ENCODE measurements around the gene NTM. TPM values are rescaled to one million over a fixed set of nuclear protein-coding genes. Genes with fewer than 3 reads are reported as not detected.

NTM gene
- total and polyA plus RNA-seq, 5 donors, result 35.0 to 148 (median 88.2) TPM

DNA sequence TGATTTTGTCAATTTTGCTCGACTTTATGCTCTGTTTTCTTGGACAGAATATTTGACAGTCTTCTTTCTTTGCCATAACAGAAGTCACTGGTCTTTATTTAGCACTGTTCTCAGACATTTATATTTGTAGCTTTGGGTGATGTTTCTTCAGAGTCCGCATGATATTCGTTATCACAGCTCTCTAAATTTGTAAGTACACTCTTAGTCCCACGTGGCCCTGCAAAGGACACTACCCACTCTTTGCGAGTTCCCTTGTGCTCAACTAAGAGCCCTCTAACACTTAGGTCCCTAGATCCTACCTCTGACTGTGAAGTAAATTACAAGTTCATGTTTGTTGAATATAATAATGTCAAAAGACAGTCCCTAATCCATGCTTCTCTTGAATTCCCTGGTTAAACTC is 651.9 kb downstream of the NTM start:
- Histone ChIP-seq H3K4me1 (ENCODE audit: control insufficient read depth, insufficient read depth, low read length) (peaks cover 4% of the 10 kb centered on the region), H3K27ac (ENCODE audit: low read length) (peak overlapping the region; percentile 79), H3K4me3 (ENCODE audit: low read length) (no peak overlapping the region), H3K9me3 (ENCODE audit: control insufficient read depth, low read length) (no peaks in the 10 kb centered on the region), H3K27me3 (ENCODE audit: control insufficient read depth, insufficient read depth) (no peaks in the 10 kb centered on the region)
- no peak for DNase-seq
- 37% methylated on average over 5 of the region's 5 CpGs for WGBS
- ATAC-seq, result peak; percentile 74 to 82
- intact Hi-C loops (cut with DNase I), result loop anchor here in 2 of 4 donors (10.0 kb wide), 2 partner anchors 107 to 117 kb away; no protein-coding TSS in a partner anchor

DNA sequence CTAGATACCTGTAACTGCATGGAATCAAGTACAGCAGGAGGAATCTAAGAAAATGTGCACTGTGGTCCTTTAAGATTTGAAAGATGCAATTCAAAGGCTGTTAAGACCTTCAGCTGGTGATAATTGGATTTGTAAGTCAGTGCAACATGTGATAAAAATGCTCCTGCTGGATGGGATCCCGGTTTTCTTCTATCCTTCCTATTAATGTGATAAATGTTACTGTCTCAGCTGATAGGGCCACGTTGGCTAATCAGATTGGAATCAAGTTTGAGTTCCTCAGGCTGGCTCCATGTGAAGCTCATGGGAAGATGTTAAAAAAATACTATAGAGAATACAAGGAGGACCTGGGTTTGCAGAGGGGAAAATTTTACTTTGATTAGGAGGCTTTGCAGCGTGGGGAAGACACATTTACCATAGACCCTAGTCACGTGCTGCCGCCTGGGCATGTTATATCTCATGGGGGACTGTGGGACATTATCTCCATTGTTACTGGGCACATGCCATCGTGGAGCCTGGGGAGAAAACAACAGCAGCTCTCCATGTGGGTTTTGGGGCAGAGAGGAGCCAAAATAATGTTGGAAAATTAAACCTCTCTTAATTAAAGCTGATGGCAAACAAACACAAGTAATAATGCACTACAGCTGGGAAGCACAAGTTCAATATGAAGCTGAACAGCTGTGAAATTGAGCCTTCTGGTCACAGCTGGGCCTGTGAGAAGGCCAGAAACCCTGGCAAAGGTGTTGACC is 652.5 kb downstream of the NTM start:
- no peak for ATAC-seq
- Histone ChIP-seq H3K4me1 (ENCODE audit: control insufficient read depth, insufficient read depth, low read length) (peaks cover 4% of the 10 kb centered on the region), H3K9me3 (ENCODE audit: control insufficient read depth, low read length) (no peaks in the 10 kb centered on the region), H3K27ac (ENCODE audit: low read length) (peak overlapping the region; percentile 79), H3K27me3 (ENCODE audit: control insufficient read depth, insufficient read depth) (no peaks in the 10 kb centered on the region), H3K4me3 (ENCODE audit: low read length) (no peak overlapping the region)
- intact Hi-C loops (cut with DNase I), result loop anchor here in 2 of 4 donors (10.0 kb wide), 2 partner anchors 108 to 118 kb away; no protein-coding TSS in a partner anchor
- 29% methylated on average over 6 of the region's 6 CpGs for WGBS
- DNase-seq, result peak in 1 of 3 donors; percentile 41

DNA sequence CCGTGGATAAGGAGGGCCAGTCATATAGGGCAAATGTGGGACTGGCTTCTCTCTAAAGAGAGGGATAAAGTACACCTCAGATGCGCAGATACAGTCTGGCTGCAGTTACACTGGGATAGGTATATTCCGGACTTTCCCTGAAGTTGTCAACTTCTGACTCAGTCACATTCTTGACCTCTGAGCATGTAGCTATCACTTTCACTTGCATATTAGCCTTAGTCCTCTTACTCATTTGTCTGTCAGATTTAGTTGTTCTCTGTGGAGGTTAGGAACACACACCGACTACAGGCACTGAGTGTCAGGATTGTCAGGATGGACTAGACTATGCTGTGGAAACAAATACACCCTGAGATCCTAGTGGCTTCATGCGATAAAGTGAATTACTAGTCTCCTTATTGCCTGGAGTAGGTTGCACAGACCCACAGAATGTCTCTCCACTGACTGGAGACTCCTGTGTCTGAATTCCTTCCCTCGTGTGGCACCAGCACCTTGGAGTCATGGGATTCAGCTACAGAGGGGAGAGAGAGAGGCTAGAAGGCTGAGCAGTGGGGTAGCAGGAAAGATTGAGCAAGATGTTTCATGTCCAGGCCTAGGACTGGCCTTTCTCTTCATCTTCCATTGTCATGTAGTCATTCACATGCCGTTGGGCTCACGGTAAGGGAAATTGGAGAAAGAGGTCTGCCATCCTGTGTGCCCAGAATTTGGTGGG is 654.3 kb downstream of the NTM start:
- Histone ChIP-seq H3K27me3 (ENCODE audit: control insufficient read depth, insufficient read depth) (no peaks in the 10 kb centered on the region), H3K9me3 (ENCODE audit: control insufficient read depth, low read length) (no peaks in the 10 kb centered on the region), H3K4me1 (ENCODE audit: control insufficient read depth, insufficient read depth, low read length) (peaks cover 4% of the 10 kb centered on the region), H3K27ac (ENCODE audit: low read length) (peak overlapping the region; percentile 84), H3K4me3 (ENCODE audit: low read length) (no peak overlapping the region)
- WGBS, result 79% methylated on average over 8 of the region's 8 CpGs
- ATAC-seq (peak; percentile 12 to 58), DNase-seq (no peak)
- intact Hi-C loops (cut with DNase I), result loop anchor here in 3 of 4 donors (5.0 to 10.0 kb wide), 3 partner anchors 110 to 120 kb away; no protein-coding TSS in a partner anchor

DNA sequence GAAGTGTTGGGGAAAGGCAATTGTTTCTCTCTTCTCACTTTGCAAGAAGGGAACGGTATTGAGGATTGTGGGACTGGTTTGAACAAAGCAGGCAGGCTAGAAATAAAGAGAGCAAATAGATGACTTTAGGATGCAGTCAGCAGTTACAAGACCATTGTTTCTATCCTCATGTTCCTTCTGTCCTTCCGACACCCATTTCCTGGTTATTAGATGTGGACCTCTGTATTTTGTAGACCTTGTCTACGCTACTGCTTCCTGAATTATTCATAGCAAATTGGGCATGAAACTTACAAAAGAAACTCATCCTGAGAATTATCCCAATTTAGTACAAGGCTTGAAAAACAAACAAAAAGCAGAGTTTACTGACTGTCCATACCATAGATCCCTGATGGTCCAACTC is 656.3 kb downstream of the NTM start:
- Histone ChIP-seq H3K9me3 (ENCODE audit: control insufficient read depth, low read length) (no peaks in the 10 kb centered on the region), H3K27me3 (ENCODE audit: control insufficient read depth, insufficient read depth) (no peaks in the 10 kb centered on the region), H3K4me1 (ENCODE audit: control insufficient read depth, insufficient read depth, low read length) (peaks cover 2% of the 10 kb centered on the region), H3K4me3 (ENCODE audit: low read length) (no peak overlapping the region), H3K27ac (ENCODE audit: low read length) (no peak overlapping the region)
- ATAC-seq, result no peak
- 71% methylated on average over 3 of the region's 3 CpGs for WGBS
- intact Hi-C loops (cut with DNase I), result loop anchor here in 3 of 4 donors (5.0 to 10.0 kb wide), 3 partner anchors 112 to 122 kb away; no protein-coding TSS in a partner anchor
- DNase-seq, result no peak

DNA sequence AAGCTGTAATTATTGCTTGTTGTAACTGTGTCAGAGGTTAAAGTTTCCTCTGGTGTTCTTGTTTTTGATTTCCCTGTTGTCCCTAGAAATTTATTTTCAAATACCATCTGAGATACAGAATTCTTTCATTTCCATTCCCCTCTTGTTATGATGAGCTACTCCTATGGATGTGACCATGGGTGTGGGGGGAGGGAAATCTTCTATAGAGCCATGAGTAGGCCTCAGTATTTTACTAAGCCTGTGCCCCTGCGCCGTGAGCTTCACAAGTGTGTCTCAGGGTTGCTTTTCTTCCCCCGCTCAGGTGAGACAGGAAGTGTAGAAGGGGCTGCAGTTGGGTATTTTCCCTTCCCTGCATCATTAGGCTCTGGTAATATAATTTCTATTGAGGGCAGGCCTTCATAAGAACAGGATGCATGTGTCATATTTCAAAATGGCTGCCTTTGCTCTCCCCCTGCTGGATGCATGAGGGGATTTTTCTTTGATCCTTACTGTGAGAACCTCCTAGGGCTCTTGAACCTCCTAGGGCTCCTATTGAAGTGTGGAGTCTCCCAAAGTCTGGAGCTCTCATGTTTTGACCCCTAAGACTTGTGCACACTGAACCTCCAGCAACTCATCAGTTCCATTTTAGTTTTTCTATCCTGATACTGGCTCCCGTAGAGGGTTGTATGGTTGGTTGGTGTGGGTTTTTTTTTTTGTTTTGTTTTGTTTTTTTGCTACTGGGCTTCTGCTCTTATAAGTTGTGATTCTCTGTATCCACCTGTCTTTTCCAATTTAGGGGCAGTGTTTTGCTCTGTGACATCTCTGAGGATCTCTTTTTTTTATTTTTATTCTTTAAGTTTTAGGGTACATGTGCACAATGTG is 658.2 kb downstream of the NTM start:
- Histone ChIP-seq H3K9me3 (ENCODE audit: control insufficient read depth, low read length) (no peaks in the 10 kb centered on the region), H3K27ac (ENCODE audit: low read length) (peak overlapping the region; percentile 33), H3K27me3 (ENCODE audit: control insufficient read depth, insufficient read depth) (no peaks in the 10 kb centered on the region), H3K4me1 (ENCODE audit: control insufficient read depth, insufficient read depth, low read length) (no peaks in the 10 kb centered on the region), H3K4me3 (ENCODE audit: low read length) (no peak overlapping the region)
- DNase-seq (peak; percentile 23 to 62 (median 42)), ATAC-seq (peak; percentile 66 to 72)
- 91% methylated on average over 4 of the region's 4 CpGs for WGBS
- intact Hi-C loops (cut with DNase I), result loop anchor here in 3 of 4 donors (5.0 to 10.0 kb wide), 3 partner anchors 114 to 124 kb away; no protein-coding TSS in a partner anchor

DNA sequence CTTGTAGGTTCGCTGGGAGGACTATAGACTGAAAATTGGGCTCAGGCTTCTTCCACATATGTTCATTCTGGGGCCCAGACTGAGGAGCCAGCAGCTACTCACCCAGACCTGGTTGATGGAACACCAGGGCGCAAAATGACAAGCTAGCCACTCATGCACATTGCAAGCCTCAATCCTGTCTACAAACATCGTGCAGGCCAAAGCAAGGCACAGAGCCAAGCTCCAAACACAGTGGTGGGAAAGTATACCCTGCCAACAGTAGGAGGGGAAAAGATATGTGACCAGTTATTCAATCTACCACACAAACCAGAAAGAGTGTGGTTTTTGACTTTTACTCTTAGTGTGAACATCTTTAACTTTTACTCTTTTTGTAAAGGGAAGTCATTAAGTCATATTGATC is 660.5 kb downstream of the NTM start:
- Histone ChIP-seq H3K27me3 (ENCODE audit: control insufficient read depth, insufficient read depth) (no peaks in the 10 kb centered on the region), H3K4me1 (ENCODE audit: control insufficient read depth, insufficient read depth, low read length) (peaks cover 6% of the 10 kb centered on the region), H3K9me3 (ENCODE audit: control insufficient read depth, low read length) (no peaks in the 10 kb centered on the region), H3K4me3 (ENCODE audit: low read length) (no peak overlapping the region), H3K27ac (ENCODE audit: low read length) (no peak overlapping the region)
- peak in 1 of 2 donors; percentile 38 for ATAC-seq
- DNase-seq, result peak; percentile 19 to 77 (median 56)
- WGBS, result 57% methylated on average over 3 of the region's 3 CpGs
- intact Hi-C loops (cut with DNase I), result loop anchor here in 2 of 4 donors (10.0 kb wide), 2 partner anchors 94 to 116 kb away; no protein-coding TSS in a partner anchor

DNA sequence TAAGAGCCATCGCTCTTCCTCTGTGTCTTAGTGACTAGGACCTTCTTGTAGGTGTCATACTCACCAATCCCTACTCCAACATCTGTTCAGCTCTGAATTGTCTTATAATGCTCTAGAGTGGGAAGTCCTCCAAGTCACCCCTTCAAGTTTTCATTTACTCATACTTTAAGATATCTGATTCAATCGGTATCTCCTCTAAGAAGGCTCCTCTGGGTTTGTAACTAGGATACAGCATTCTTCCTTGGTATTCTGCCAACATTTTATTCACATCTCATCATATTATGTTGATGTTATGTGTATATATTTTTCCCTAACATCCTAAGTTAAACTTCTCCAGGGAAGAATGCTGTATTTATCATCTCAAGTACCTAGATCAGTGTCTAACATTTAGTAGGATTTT is 662.1 kb downstream of the NTM start:
- ATAC-seq (no peak), DNase-seq (no peak)
- intact Hi-C loops (cut with DNase I), result loop anchor here in 2 of 4 donors (10.0 kb wide), 2 partner anchors 92 to 118 kb away; no protein-coding TSS in a partner anchor
- Histone ChIP-seq H3K9me3 (ENCODE audit: control insufficient read depth, low read length) (no peaks in the 10 kb centered on the region), H3K4me3 (ENCODE audit: low read length) (no peak overlapping the region), H3K27me3 (ENCODE audit: control insufficient read depth, insufficient read depth) (no peaks in the 10 kb centered on the region), H3K27ac (ENCODE audit: low read length) (no peak overlapping the region), H3K4me1 (ENCODE audit: control insufficient read depth, insufficient read depth, low read length) (peaks cover 6% of the 10 kb centered on the region)
- 65% methylated on average over 2 of the region's 2 CpGs for WGBS

DNA sequence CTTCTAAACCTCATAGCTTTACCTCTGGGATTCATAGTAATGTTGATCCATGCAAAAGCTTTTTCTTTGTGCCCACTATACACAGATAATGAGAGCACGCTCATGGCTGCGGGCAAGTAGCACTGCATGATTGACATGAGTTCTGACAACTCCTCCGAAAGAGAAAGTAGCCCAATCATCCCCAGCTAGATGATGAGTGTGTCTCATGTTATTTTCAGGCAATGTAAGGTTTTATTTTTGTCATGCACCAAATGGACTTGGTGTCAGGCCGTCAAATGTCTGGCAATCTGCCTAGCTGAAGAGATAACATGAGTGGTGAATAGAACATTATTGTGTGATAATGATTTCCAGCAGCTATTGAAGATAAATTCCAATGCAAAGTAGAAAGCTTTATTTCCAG is 662.6 kb downstream of the NTM start:
- 46% methylated on average over 4 of the region's 4 CpGs for WGBS
- Histone ChIP-seq H3K27me3 (ENCODE audit: control insufficient read depth, insufficient read depth) (no peaks in the 10 kb centered on the region), H3K9me3 (ENCODE audit: control insufficient read depth, low read length) (no peaks in the 10 kb centered on the region), H3K4me3 (ENCODE audit: low read length) (no peak overlapping the region), H3K27ac (ENCODE audit: low read length) (no peak overlapping the region), H3K4me1 (ENCODE audit: control insufficient read depth, insufficient read depth, low read length) (peaks cover 6% of the 10 kb centered on the region)
- peak in 2 of 3 donors; percentile 17 to 52 for DNase-seq
- ATAC-seq, result peak; percentile 58 to 66
- intact Hi-C loops (cut with DNase I), result loop anchor here in 2 of 4 donors (10.0 kb wide), 2 partner anchors 92 to 118 kb away; no protein-coding TSS in a partner anchor

DNA sequence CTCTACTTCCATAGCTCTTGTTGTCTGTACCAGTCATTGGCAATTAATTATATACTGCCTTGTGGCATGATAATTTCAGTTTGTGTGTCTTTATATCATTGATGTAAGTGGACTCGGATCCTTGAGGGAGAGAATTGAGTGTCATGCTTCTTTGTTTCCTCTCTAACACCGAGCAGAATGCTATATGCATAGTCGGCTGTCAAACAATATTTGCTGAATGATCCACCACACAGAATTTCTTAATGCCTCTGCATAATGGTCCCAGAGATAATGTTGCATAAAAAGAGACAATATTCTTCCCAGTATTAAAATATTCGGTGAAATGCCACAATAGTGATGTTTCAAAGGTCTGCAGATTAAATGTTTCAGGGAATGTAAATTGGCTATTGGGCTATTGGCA is 664.8 kb downstream of the NTM start:
- 74% methylated on average over 4 of the region's 4 CpGs for WGBS
- peaks cover 6% of the 10 kb centered on the region for H3K4me1 ChIP-seq (ENCODE audit: control insufficient read depth, insufficient read depth, low read length)
- H3K9me3 ChIP-seq (ENCODE audit: control insufficient read depth, low read length), result no peaks in the 10 kb centered on the region
- intact Hi-C loops (cut with DNase I), result loop anchor here in 2 of 4 donors (10.0 kb wide), 2 partner anchors 90 to 120 kb away; no protein-coding TSS in a partner anchor
- H3K27ac ChIP-seq (ENCODE audit: low read length), result no peak overlapping the region
- DNase-seq (no peak), ATAC-seq (no peak)
- H3K4me3 ChIP-seq (ENCODE audit: low read length), result no peak overlapping the region
- no peaks in the 10 kb centered on the region for H3K27me3 ChIP-seq (ENCODE audit: control insufficient read depth, insufficient read depth)

DNA sequence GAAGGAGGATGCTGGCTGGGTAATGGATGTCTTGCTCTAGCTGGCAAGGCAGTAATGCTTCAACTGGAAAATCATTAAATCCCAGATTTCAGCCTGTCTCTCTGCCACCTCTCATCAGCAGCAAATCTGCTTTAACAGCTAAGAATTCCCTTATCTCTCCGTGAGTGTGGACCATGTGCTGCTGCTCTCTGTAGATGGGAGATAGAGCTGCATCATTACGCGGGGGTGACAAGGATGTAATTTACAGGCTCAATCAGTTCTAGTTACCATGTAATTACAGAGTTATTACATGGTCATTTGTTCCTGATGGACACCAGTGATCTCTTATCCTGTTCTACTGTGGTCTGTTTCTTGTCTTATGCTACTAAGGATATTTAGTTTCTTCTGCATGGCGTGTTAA is 665.4 kb downstream of the NTM start:
- 51% methylated on average over 4 of the region's 4 CpGs for whole genome bisulfite sequencing
- Histone ChIP-seq H3K27me3 (ENCODE audit: control insufficient read depth, insufficient read depth) (no peaks in the 10 kb centered on the region), H3K9me3 (ENCODE audit: control insufficient read depth, low read length) (no peaks in the 10 kb centered on the region), H3K4me1 (ENCODE audit: control insufficient read depth, insufficient read depth, low read length) (peaks cover 6% of the 10 kb centered on the region), H3K4me3 (ENCODE audit: low read length) (no peak overlapping the region), H3K27ac (ENCODE audit: low read length) (no peak overlapping the region)
- ATAC-seq (no peak), DNase-seq (no peak)
- intact Hi-C loops (cut with DNase I), result loop anchor here in 2 of 4 donors (10.0 kb wide), 2 partner anchors 89 to 121 kb away; no protein-coding TSS in a partner anchor
